HG03025 (cell line): Measurements from ENCODE around the gene BIK.

Experiments
- ATAC-seq: cut with Tn5 transposase; IDR thresholded peaks from one replicate; pipeline ENCODE4 v1.9.1; 2021; ENCODE audit warnings: mild to moderate bottlenecking, moderate library complexity; ENCODE audit not compliant: unreplicated experiment, low FRiP score

BIK gene, protein sequence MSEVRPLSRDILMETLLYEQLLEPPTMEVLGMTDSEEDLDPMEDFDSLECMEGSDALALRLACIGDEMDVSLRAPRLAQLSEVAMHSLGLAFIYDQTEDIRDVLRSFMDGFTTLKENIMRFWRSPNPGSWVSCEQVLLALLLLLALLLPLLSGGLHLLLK

DNA sequence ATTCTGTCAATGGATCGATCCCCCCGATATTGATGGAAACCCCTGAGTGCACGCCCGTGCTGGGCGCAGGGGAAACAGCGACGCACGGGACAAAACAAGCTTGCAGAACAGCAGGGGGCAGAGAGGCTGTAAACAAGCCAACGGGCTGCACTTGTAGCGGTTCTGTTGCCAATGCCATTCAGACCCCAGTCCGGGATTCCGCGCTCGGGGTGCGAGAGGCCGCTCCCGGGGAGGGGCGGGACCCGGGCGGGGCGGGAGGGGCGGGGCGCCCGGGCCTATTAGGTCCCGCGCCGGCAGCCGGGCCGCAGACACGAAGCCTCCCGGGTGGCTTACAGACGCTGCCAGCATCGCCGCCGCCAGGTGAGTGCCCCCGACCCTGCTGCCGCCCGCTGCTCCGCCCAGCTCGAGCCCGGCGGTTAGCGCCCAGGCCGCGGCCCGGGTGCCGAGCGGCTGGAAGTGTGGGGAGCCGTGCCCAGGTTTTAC, at the start of gene BIK:
BIK (plus strand) TSS at position 307 of the 483 bp plus-strand sequence. CDS start 13,273 bp downstream, outside the sequence.
- ATAC-seq: no peak

DNA sequence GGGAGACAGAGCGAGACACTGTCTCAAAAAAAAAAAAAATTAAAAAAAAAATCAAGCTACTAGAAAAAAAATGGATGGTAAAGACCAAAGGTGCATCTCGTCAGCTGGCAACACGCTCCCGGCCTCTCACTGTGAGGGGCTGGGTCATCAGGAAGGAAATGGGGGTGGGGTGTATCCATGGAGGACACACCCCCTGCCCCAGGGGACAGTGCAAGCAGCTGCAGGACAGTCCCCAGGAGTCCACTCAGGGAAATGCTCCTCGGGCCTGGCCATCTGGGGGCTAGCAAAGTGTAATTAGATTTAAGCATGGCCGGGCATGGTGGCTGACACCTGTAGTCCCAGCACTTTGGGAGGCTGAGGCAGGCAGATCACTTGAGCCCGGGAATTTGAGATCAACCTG, 44.4 kb upstream of the BIK start:
- ATAC-seq: no peak

DNA sequence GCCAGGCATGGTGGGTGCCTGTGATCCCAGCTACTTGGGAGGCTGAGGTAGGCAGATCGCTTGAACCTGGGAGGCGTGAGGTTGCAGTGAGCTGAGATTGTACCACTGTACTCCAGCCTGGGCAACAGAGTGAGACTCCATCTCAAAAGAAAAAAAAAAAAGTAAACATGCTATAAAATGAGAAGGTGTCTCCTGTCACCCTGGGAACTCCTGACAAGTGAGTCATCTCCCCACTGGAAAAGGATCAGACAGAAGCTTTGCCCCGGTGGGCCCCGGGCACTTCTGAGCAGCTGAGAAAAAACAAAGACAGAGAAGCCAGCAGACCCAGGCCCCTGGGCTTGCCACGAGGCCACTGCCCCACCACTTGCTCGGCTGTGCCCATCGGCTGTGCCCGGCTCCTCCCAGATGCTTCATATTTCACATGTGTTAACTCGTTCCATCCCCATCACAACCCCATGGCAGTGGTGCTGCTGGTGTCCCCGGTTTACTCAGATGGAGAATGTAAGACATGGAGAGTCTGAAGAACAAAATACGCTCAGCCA, 43.6 kb upstream of the BIK start:
- ATAC-seq: no peak

DNA sequence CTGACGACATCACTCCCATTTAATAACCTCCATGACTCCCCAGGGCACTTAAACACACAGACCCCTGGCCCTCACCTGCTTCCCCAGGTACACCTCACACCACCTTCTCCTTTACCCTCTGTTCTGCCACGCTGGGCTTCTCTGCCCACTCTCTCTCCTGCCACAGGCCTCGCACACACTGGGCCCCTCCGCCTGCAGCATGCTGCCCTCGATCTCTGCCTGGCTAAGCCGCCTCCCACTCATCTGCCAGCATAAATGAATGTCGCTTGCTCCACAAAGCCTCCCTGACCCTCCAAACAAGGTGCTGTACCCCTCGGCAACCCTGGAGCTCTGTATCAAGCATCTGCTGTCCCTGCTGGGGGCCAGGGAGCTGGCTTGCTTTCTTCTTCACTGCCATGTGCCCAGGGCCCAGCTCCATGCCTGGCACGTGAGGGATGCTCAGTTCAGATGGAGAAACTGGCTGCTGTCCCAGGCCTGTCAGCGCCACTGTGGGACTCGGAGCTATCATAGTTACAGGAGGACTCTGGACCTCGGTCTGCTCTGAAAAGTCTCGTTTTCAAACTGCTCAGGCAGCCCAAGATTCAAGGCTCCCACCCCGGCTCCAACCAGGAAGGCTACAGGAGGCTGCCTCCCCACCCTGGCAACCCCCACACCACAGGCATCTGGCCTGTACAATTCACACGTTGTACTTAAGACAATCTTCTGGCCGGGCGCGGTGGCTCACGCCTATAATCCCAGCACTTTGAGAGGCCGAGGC, 33.3 kb upstream of the BIK start:
- ATAC-seq: no peak

DNA sequence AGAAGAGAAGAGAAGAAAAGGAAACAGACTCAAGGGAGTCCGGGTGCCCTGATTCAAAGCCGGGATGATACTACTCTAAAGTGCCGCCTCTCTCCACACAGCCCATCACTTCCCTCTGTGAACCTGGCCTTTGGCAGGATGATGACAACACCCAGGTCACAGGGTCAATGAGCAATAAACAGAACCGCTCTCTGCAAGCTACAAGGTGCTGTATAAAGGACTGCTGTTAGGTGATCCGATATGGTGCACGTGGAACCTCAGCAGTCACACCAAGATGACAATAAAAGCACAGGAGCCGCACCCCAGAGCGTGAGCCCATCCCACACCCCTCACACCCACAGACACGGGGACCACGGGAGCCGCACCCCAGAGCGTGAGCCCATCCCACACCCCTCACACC, 32.0 kb upstream of the BIK start:
- ATAC-seq: no peak

DNA sequence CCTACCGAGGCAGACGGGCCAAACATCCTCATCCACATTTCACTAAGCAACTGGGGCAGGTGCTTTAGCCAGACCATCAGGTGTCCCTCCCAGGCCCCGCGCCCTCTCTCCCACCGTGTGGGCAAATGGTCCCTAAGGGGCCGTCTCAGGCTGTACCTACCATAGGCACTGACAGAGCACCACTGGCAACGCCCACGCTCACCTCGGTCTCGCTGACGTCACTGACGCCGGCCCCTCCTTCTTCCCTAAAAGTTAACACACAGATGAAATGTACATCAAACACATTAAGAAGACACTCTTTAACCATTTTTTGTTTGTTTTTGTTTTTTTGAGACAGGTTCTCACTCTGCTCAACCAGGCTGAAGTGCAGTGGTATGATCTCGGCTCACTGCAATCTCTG, 30.8 kb upstream of the BIK start:
- no peak for ATAC-seq

DNA sequence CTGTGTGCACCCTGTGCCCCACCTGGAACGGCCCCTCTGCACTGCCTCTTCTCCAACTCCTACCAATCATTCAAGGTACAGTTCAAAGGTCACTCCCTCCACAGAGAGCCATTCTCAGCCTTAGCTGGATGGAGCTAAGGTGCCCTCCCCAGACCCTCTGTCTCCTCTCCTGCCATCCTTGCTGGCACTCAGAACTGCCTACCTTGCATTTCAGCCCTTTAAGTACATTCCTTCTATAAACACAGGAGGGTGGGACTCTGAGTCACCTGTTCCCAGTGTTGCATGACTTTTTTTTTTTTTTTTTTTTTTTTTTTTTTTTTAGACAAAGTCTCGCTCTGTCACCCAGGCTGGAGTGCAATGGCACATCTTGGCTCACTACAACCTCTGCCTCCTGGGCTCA, 29.9 kb upstream of the BIK start:
- ATAC-seq: no peak

DNA sequence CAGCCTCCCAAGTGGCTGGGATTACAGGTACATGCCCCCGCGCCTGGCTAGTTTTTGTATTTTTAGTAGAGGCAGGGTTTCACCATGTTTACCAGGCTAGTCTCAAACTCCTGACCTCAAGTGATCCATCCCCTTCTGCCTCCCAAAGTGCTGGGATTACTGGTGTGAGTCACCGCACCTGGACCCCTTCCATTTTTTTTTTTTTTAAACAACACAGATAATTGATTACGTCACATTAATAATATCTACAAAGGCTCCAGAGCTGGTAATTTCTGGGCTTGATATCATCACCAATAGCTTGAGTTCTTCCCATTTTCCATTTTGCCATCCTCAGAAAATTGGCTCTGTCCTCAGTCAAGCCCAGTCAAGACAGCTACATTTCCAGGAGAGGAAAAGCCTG, 28.6 kb upstream of the BIK start:
- no peak for ATAC-seq

DNA sequence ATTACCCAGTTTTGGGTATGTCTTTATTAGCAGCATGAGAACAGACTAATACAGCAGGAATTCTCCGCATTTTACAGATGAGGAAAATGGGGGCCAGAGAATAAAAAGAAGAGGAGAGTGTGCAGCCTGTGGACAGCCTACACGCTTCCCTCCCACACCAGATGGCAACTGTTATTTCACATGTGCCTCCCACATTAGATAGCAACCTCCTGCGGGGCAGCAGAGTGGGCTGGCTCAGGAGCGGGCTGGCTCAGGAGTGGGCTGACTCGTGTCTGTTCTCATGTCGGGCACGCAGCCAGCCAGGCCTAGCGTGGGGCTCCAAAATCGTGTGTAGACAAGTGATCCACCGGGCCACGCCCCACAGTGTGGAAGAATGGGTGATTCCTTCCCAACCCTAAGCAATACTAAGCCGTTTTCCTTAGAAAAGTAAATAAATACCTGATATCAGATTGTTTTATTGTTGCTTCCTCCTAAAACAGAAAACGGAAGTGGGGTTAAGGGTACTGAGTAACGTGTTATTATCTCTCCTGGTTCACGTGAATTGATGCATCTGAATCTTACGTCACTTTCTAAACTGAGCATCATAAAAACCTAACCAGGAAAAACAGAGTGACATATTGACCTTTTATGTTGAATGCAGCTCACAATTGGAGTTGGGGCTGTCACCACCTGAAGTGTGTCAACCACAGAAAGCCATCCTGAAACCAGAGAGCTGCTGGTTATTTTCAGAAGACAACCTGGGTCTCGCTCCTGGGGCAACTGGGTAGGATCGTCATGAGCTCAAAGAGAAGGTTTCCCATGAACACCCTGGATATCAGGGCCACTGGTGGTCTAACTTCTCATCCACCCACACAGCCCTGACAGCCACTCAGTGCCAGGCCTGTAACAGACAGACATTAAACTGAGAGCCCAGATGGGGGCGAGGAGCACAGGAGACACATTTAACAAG, 24.6 kb upstream of the BIK start:
- ATAC-seq: no peak

DNA sequence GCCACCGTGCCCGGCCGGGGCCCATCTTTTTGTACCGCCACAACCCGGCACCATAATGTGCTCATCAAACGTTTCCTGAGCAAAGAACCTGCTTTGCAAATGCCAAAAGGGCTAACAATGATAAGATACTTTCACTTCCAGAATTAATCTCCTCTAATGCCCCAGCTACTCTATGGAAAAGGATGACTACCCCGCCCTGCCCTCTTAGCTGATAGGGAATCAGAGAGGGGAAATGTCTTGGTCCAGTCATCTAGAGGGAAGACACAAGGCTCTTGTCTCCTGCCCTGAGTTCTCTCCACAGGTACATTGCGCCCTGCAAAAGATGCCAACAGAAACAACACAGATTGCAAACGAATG, 21.9 kb upstream of the BIK start:
- ATAC-seq: no peak

DNA sequence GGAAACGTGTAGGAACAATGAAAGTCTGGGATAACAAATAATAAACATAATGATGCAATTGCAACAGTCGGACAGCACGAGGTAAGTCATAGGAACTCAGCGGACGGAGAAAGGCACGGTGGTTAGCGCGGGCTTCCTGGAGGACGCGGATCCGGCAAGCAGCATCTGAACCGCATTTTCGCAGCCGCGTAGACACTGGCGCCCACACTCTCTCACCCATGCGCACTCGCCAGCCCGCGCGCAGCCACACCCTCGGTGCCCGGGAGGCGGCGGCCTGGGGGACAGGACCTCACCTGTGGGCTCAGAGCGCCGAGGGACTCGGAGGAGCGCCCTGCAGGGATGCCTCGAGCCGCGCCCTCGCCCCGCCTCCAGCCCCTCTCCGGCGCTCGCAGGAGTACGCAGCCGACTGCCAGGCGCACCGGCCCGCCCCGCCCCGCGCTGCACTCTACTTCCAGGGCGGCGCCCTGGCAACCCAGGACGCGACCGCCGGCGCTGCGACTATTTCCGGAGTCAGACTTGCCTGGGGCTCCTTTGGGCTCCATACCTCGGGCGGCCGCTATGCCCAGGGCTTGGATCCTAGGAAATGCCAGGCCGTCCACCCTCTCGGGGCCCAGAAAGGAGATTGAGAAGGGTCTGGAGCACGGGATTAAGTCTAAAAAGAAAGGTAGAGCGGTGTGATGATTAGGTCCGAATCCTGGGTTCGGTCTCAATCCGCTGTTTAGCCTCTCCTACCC, 21.4 kb upstream of the BIK start, which contains the start of gene TTLL1:
TTLL1 (minus strand) TSS at position 408 of the 734 bp plus-strand sequence. CDS start 13,805 bp downstream, outside the sequence.
- ATAC-seq: no peak

DNA sequence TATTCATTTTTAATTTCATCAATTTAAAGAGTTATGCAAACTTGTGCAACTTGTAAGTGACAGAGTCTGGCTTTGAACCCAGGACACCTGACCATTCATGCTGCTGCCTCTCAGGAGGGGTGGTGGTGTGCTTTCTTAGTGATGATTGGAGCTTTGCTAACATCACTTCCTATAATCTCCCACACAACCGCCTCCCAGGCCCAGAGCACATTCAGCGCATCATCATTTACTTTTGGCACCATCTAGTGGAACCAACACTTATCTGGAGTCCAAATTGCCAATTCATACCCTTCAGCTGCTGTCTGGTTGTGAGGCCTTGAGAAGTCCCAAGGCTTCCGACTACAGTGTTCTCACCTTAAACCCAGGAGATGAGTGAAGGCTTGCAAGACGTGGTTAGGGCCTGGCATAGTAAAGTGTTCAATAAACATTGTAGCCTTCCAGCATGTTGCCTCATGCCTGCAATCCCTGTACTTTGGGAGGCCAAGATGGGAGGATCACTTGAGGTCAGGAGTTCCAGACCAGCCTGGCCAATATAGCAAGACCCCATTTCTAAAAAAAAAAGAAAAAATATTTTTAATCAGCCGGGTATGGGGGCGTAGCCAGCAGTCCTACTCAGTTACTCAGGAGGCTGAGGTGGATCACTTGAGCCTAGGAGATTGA, 20.3 kb upstream of the BIK start:
- no peak for ATAC-seq

DNA sequence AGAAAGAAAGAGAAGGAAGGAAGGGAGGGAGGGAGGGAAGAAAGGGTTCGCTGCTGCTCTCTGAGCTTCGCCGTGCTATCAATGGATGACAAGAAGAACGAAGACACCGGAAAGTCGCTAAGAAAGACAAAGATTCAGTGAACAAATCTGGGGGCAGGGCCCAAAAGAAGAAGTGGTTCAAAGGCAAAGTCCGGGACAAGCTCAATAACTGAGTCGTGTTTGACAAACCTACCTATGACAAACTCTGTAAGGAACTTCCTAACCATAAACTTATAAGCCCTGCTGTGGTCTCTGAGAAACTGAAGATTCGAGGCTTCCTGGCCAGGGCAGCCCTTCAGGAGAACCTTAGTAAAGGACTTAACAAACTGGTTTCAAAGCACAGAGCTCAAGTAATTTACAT, 18.5 kb upstream of the BIK start:
- no peak for ATAC-seq

DNA sequence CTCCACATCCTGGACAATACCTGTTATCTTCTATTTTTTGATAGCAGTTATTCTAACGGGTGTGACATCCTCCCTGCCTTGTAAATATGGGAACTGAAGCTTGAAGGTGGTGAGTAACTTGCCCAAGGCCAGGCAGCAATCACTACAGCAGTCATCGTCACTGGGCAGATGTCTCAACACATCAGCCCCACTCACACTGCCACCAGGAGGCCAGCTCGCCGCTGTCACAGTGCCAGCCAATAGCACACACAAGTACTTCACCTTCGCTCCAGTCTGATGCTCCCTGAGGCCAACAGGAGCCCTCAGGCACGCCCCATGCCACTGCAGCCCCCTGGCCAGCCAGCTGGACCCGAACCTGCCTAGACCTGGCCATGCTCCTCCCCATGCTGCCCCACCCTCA, 16.5 kb upstream of the BIK start:
- ATAC-seq: no peak

DNA sequence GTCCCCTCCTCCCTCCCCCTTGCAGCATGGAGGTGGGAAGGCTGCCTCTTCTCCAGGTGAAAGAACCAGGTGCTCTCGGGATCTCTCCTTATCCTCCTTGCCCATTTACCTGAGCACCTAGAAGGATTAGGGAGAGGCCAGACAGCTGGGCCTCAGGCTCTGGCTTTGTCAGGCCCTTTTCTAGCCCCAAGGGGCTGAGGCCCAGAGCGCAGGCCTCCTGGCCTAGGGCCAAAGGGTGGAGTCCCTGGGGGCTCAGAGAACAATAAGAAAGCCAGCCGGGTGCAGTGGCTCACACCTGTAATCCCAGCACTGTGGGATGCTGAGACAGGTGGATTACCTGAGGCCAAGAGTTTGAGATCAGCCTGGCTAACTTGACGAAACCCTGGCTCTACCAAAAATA, 16.0 kb upstream of the BIK start:
- no peak for ATAC-seq

DNA sequence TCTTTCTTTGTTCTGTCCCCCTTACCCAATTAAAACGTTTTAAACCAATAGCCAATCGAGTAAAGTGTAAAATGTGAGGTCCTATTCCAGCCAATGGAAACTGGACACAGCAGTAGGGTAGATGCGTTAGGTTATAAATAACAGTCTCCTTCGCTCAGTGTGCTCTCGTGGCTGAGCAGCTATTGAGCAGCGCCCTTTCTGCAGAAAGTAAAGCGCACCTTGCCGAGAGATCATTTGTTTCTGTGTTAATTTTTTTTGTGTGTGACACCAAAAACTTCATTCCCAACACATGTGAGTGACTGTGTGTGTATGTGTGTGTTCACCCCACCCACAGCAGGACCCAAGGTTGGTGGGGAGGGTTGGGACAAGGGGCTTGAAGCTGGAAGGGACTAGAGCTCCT, 14.1 kb upstream of the BIK start:
- no peak for ATAC-seq

DNA sequence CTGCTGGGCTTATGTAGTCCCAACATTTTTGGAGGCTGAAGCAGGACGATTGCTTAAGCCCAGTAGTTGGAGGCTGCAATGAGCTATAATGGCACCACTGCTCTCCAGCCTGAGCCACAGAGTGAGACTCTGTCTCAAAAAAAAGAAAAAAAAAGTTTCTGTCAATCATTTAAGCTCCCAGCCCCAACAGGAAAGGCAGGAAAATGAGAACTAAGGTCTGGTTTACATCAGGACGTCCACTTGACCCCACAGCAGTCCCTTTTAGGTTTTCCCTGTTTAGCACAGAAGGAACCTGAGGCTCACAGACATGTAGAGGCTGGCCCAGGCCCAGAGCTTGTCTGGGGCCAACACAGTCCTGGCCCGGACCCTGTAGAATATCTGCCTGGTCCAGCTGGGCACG, 12.2 kb upstream of the BIK start:
- no peak for ATAC-seq

DNA sequence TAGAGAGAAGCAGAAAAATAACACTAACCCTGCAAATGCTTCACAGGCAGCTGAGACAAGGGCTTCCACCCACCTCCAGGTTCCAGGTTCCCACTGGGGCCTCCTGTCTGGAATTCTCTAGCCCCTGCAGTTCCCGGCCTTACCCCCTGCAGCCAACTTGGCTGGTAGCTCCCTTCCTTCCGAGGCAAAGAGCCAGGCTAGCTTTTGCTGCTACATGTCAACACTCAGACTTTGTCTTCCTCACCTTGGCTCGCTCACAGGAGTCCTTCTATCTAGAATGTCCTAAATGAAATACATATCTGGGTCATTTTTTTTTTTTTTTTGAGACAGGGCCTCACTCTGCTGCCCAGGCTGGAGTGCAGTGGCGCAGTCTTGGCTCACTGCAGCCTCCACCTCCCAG, 11.5 kb upstream of the BIK start:
- no peak for ATAC-seq

DNA sequence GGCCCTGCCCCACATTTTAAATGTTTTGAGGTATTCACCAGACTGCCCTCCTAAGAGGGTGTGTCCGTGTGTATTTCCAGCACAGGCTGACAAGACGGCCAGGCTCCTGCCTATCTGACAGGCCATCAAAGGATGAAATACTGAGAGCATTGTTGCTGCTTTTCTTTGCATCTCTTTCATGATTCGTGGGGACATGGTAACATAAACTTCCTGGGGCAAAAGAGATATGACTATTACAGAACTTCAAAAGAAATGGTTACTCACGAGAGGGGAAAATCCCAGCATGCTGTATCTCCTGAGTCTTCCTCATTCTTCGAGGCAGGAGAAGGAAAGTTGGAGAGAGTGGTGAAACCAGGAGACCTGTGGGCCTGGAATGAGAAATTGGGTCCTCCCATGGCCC, 10.3 kb upstream of the BIK start:
- no peak for ATAC-seq

DNA sequence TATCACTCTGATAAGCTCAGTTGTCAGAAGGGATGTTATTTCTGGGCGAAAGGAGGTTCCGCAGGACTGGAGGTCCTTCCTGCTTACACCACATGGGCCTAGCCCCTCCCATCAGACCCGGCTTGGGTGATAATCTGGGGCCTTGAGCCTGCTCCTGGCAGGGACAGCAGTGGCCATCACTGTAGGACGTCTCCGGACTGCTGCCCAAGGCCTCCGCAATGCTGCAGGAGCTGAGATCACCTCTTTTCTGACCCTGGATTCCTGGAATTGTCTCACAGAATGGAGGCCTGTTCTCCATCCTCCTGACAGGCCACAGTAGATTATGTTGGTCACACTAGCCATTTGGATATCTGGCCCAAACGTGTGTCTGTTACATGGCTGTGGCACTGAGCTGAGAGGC, 9.2 kb upstream of the BIK start:
- no peak for ATAC-seq
